CD4-positive, alpha-beta T cell treated with Interleukin-15 for 4 hours (primary cell): Measurements from ENCODE around the gene SMCO4.

Experiments used
- DNase-seq: peaks from one replicate; pipeline ENCODE4 v3.0.0-alpha.2; 2020; ENCODE audit warnings: low spot score

Gene SMCO4

GRCh38 chr11:93528757-93529645 is 14.2 kb downstream of the SMCO4 start:
- no peak for DNase-seq

GRCh38 chr11:93528252-93528651 is 14.9 kb downstream of the SMCO4 start:
- DNase-seq, result no peak

- DNase-seq, result no peak
These were observed 16.3 kb downstream of the SMCO4 start for GRCh38 chr11:93526641-93527583.

- no peak for DNase-seq
These were observed 16.9 kb downstream of the SMCO4 start for GRCh38 chr11:93526346-93526633.

GRCh38 chr11:93525601-93526345 is 17.4 kb downstream of the SMCO4 start:
- no peak for DNase-seq

GRCh38 chr11:93524858-93525257 is 18.3 kb downstream of the SMCO4 start:
- no peak for DNase-seq

- DNase-seq, result no peak
These were observed 19.0 kb downstream of the SMCO4 start for GRCh38 chr11:93524173-93524536.

- DNase-seq, result no peak
These were observed 22.3 kb downstream of the SMCO4 start for GRCh38 chr11:93520726-93521509.

GRCh38 chr11:93519179-93519578 is 24.0 kb downstream of the SMCO4 start:
- DNase-seq, result no peak

GRCh38 chr11:93518081-93518480 is 25.1 kb downstream of the SMCO4 start:
- DNase-seq, result no peak

GRCh38 chr11:93517611-93518010 is 25.6 kb downstream of the SMCO4 start:
- DNase-seq, result no peak

GRCh38 chr11:93517041-93517440 is 26.1 kb downstream of the SMCO4 start:
- no peak for DNase-seq

- DNase-seq, result no peak
These were observed 27.7 kb downstream of the SMCO4 start for GRCh38 chr11:93515441-93516025.

GRCh38 chr11:93514712-93515111 is 28.5 kb downstream of the SMCO4 start:
- no peak for DNase-seq

GRCh38 chr11:93513772-93514171 is 29.4 kb downstream of the SMCO4 start:
- DNase-seq, result no peak

- DNase-seq, result no peak
These were observed 30.1 kb downstream of the SMCO4 start for GRCh38 chr11:93512949-93513667.

- no peak for DNase-seq
These were observed 31.1 kb downstream of the SMCO4 start for GRCh38 chr11:93512073-93512475.

- DNase-seq, result no peak
These were observed 32.9 kb downstream of the SMCO4 start for GRCh38 chr11:93510196-93510873.

- DNase-seq, result no peak
These were observed 35.7 kb downstream of the SMCO4 start for GRCh38 chr11:93507517-93507916.

GRCh38 chr11:93505703-93506102 is 37.5 kb downstream of the SMCO4 start:
- DNase-seq, result no peak
